ENCODE measurements around the gene ADCK2.
"Not testable (repeated sequence)": the region's sequence is repeated elsewhere in the genome, so short reads cannot be mapped to it uniquely, and the experiment has no call there.

DNA sequence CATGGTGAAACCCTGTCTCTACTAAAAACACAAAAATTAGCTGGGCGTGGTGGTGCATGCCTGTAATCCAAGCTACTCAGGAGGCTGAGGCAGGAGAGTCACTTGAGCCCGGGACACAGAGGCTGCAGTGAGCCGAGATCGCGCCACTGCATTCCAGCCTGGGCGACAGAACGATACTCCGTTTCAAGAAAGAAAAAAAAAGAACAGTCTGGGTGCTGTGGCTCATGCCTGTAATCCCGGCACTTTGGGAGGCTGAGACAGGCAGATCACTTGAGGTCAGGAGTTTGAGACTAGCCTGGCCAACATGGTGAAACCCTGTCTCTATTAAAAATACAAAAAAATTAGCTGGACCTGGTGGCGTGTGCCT is 47.6 kb upstream of the ADCK2 start:
- TF ChIP-seq, protein P1, sequence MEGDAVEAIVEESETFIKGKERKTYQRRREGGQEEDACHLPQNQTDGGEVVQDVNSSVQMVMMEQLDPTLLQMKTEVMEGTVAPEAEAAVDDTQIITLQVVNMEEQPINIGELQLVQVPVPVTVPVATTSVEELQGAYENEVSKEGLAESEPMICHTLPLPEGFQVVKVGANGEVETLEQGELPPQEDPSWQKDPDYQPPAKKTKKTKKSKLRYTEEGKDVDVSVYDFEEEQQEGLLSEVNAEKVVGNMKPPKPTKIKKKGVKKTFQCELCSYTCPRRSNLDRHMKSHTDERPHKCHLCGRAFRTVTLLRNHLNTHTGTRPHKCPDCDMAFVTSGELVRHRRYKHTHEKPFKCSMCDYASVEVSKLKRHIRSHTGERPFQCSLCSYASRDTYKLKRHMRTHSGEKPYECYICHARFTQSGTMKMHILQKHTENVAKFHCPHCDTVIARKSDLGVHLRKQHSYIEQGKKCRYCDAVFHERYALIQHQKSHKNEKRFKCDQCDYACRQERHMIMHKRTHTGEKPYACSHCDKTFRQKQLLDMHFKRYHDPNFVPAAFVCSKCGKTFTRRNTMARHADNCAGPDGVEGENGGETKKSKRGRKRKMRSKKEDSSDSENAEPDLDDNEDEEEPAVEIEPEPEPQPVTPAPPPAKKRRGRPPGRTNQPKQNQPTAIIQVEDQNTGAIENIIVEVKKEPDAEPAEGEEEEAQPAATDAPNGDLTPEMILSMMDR (IDR thresholded peaks at IDR 0.05; ENCODE audit: low read length) = not testable (repeated sequence)
- TF ChIP-seq EZH2 (IDR thresholded peaks at IDR 0.05; ENCODE audit: borderline replicate concordance, low read length) = not testable (repeated sequence)
